ENCODE data around the gene HLA-E. TPM values are rescaled to one million over a fixed set of nuclear protein-coding genes. Genes with fewer than 3 reads are reported as not detected.
"Not testable (repeated sequence)": the region's sequence is repeated elsewhere in the genome, so short reads cannot be mapped to it uniquely, and the experiment has no call there.

Gene HLA-E
- total and polyA plus RNA-seq, 5 donors from 2014 or later: 1,662 to 2,677 (median 2,442) TPM

DNA sequence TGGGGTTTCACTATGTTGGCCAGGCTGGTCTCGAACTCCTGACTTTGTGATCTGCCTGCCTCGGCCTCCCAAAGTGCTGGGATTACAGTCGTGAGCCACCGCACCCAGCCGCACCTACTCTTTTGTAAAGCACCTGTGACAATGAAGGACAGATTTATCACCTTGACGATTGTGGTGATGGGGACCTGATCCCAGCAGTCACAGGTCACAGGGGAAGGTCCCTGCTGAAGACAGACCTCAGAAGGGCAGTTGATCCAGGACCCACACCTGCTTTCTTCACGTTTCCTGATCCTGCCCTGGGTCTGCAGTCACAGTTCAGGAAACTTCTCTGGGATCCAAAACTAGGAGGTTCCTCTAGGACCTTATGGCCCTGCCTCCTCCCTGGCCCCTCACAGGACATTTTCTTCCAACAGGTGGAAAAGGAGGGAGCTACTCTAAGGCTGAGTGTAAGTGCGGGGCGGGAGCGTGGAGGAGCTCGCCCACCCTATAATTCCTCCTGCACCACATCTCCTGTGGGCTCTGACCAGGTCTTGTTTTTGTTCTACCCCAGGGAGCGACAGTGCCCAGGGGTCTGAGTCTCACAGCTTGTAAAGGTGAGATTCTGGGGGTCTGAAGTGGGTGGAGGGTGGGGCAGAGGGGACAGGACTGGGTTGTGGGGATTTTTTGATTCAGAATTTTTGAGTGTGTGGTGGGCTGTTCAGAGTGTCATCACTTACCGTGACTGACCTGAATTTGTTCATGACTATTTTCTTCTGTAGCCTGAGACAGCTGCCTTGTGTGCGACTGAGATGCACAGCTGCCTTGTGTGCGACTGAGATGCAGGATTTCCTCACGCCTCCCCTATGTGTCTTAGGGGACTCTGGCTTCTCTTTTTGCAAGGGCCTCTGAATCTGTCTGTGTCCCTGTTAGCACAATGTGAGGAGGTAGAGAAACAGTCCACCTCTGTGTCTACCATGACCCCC lies 3.0 kb downstream of the HLA-E start:
- Histone ChIP-seq H3K9me3 (ENCODE audit: control insufficient read depth in 2 of 2, low read length in 2 of 2) (no peaks in the 10 kb centered on the region), H3K4me1 (ENCODE audit: control insufficient read depth, insufficient read depth, low read length, poor library complexity, severe bottlenecking) (peaks cover 70% of the 10 kb centered on the region), H3K27me3 (ENCODE audit: control insufficient read depth, insufficient read depth, low read length) (no peaks in the 10 kb centered on the region), H3K27ac (ENCODE audit: insufficient read depth, low read length, poor library complexity, severe bottlenecking) (peak overlapping the region; percentile 97), H3K36me3 (ENCODE audit: control insufficient read depth, insufficient read depth, low read length) (peaks cover 36% of the 10 kb centered on the region), H3K4me3 (ENCODE audit: low read depth, low read length) (peak overlapping the region; percentile 99)
- peak overlapping the region; percentile 52 to 99 (median 92) for H3K27ac Mint-ChIP-seq
- H3K4me3 Mint-ChIP-seq: peak overlapping the region; percentile 91 to 100 (median 98)
- H3K4me1 Mint-ChIP-seq: peaks cover 25 to 86% (median 59%) of the 10 kb centered on the region in 4 donors
- H3K36me3 Mint-ChIP-seq: peaks cover 45% of the 10 kb centered on the region
- ATAC-seq (ENCODE audit: low read depth in 2 of 2): no peak
- H3K9me3 Mint-ChIP-seq: peaks cover 0 to 5% (median 0%) of the 10 kb centered on the region in 7 donors
- peaks cover 13% of the 10 kb centered on the region for H3K27me3 Mint-ChIP-seq
- DNase-seq: peak in 2 of 3 donors; percentile 18 to 56

DNA sequence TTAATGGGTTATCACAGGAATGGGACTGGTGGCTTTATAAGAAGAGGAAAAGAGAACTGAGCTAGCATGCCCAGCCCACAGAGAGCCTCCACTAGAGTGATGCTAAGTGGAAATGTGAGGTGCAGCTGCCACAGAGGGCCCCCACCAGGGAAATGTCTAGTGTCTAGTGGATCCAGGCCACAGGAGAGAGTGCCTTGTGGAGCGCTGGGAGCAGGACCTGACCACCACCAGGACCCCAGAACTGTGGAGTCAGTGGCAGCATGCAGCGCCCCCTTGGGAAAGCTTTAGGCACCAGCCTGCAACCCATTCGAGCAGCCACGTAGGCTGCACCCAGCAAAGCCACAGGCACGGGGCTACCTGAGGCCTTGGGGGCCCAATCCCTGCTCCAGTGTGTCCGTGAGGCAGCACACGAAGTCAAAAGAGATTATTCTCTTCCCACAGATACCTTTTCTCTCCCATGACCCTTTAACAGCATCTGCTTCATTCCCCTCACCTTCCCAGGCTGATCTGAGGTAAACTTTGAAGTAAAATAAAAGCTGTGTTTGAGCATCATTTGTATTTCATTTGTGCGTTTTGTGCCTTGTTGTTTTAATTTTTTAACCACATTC lies 4.4 kb downstream of the HLA-E start:
- Histone ChIP-seq H3K4me3 (ENCODE audit: low read depth, low read length) (peak overlapping the region; percentile 77), H3K9me3 (ENCODE audit: control insufficient read depth in 2 of 2, low read length in 2 of 2) (no peaks in the 10 kb centered on the region), H3K27ac (ENCODE audit: insufficient read depth, low read length, poor library complexity, severe bottlenecking) (peak overlapping the region; percentile 97), H3K36me3 (ENCODE audit: control insufficient read depth, insufficient read depth, low read length) (peaks cover 36% of the 10 kb centered on the region), H3K4me1 (ENCODE audit: control insufficient read depth, insufficient read depth, low read length, poor library complexity, severe bottlenecking) (peaks cover 70% of the 10 kb centered on the region), H3K27me3 (ENCODE audit: control insufficient read depth, insufficient read depth, low read length) (no peaks in the 10 kb centered on the region)
- peak overlapping the region; percentile 91 to 100 (median 98) for H3K4me3 Mint-ChIP-seq
- H3K36me3 Mint-ChIP-seq: peaks cover 48% of the 10 kb centered on the region
- H3K27me3 Mint-ChIP-seq: peaks cover 13% of the 10 kb centered on the region
- H3K27ac Mint-ChIP-seq: peak overlapping the region; percentile 52 to 99 (median 84)
- DNase-seq: peak in 2 of 3 donors; percentile 45 to 58
- peaks cover 25 to 84% (median 57%) of the 10 kb centered on the region in 4 donors for H3K4me1 Mint-ChIP-seq
- ATAC-seq (ENCODE audit: low read depth in 2 of 2): no peak
- peaks cover 0 to 5% (median 0%) of the 10 kb centered on the region in 7 donors for H3K9me3 Mint-ChIP-seq

DNA sequence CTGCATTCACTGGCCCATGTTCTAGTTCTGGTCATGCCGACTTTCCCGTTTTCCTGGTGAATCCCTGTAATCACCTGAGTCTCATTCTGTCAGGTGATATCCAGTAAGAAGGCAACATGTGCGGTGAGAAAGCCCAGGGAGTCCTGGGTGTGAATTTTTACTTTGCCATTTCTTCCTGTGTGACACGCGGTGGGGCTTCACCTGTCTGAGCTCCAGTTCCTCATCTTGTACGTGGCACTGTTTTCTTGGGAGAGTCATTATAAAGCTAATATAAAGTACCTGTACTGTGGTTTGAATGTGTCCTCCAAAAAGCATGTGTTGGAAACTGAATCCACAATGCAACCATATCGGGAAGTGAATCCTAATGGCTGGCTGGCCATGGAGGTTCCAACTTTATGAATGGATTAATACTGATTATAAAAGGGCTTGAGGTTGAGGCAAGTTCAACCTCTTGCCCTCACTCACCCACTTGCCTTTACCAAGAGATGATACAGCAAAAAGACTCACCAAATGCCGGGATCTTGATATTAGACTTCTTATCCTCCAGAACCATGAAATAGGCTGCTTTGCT lies 5.1 kb downstream of the HLA-E start:
- peaks cover 0 to 3% (median 0%) of the 10 kb centered on the region in 7 donors for H3K9me3 Mint-ChIP-seq
- peak overlapping the region; percentile 77 for H3K4me3 ChIP-seq (ENCODE audit: low read depth, low read length)
- peak overlapping the region; percentile 52 to 99 (median 84) for H3K27ac Mint-ChIP-seq
- ATAC-seq (ENCODE audit: low read depth in 2 of 2) (no peak), DNase-seq (peak in 2 of 3 donors; percentile 31 to 46)
- peaks cover 21 to 78% (median 53%) of the 10 kb centered on the region in 4 donors for H3K4me1 Mint-ChIP-seq
- peak overlapping the region; percentile 97 for H3K27ac ChIP-seq (ENCODE audit: insufficient read depth, low read length, poor library complexity, severe bottlenecking)
- H3K27me3 ChIP-seq (ENCODE audit: control insufficient read depth, insufficient read depth, low read length): no peaks in the 10 kb centered on the region
- peaks cover 48% of the 10 kb centered on the region for H3K36me3 Mint-ChIP-seq
- peaks cover 7% of the 10 kb centered on the region for H3K27me3 Mint-ChIP-seq
- peaks cover 70% of the 10 kb centered on the region for H3K4me1 ChIP-seq (ENCODE audit: control insufficient read depth, insufficient read depth, low read length, poor library complexity, severe bottlenecking)
- H3K9me3 ChIP-seq (ENCODE audit: control insufficient read depth in 2 of 2, low read length in 2 of 2): no peaks in the 10 kb centered on the region
- peaks cover 36% of the 10 kb centered on the region for H3K36me3 ChIP-seq (ENCODE audit: control insufficient read depth, insufficient read depth, low read length)
- H3K4me3 Mint-ChIP-seq: peak overlapping the region; percentile 91 to 100 (median 98)

DNA sequence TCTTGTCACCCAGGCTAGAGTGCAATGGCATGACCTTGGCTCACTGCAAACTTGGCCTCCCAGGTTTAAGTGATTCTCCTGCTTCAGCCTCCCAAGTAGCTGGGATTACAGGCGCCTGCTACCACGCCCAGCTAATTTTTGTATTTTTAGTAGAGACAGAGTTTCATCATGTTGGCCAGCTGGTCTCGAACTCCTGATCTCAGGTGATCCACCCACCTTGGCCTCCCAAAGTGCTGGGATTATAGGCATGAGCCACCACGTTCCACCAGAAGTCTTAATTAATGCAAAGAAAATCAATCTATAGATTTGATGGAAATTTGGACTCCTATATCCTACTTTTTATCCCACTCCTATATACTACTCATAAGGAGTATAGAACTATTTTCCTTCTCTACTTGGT lies 5.8 kb downstream of the HLA-E start:
- not testable (repeated sequence) for ATAC-seq (ENCODE audit: low read depth in 2 of 2); H3K27me3 ChIP-seq (ENCODE audit: control insufficient read depth, insufficient read depth, low read length); H3K27me3 Mint-ChIP-seq; H3K9me3 Mint-ChIP-seq; H3K9me3 ChIP-seq (ENCODE audit: control insufficient read depth in 2 of 2, low read length in 2 of 2)
- peak in 1 of 3 donors; percentile 19 for DNase-seq
- peak overlapping the region; percentile 97 for H3K27ac ChIP-seq (ENCODE audit: insufficient read depth, low read length, poor library complexity, severe bottlenecking)
- peaks cover 47% of the 10 kb centered on the region for H3K36me3 Mint-ChIP-seq
- H3K4me1 Mint-ChIP-seq: peaks cover 21 to 81% (median 52%) of the 10 kb centered on the region in 4 donors
- peak overlapping the region; percentile 43 to 99 (median 81) for H3K27ac Mint-ChIP-seq
- H3K36me3 ChIP-seq (ENCODE audit: control insufficient read depth, insufficient read depth, low read length): peaks cover 36% of the 10 kb centered on the region
- peak overlapping the region; percentile 48 for H3K4me3 ChIP-seq (ENCODE audit: low read depth, low read length)
- peaks cover 70% of the 10 kb centered on the region for H3K4me1 ChIP-seq (ENCODE audit: control insufficient read depth, insufficient read depth, low read length, poor library complexity, severe bottlenecking)
- H3K4me3 Mint-ChIP-seq: peak overlapping the region; percentile 91 to 100 (median 98)

DNA sequence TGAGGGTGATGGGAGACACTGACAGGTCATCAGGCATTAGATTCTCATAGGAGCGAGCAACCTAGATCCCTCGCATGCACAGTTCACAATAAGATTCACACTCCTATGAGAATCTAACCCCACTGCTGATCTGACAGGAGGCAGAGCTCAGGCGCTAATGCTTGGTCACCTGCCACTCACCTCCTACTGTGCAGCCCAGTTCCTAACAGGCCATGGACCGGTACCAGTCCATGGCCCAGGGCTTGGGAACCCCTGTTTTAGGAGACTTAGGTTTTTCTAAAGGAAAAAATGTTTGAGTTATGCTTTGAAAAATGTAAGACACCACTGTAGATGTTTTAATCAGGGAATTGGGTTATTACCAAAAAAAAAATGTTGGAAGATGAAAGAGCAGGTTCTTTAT lies 6.7 kb downstream of the HLA-E start:
- Mint-ChIP-seq H3K4me3 (peak overlapping the region in 2 of 4 donors; percentile 23 to 91), H3K4me1 (peaks cover 27 to 84% (median 59%) of the 10 kb centered on the region in 4 donors), H3K9me3 (peaks cover 0 to 2% (median 0%) of the 10 kb centered on the region in 7 donors), H3K27ac (peak overlapping the region; percentile 29 to 85 (median 81)), H3K27me3 (no peaks in the 10 kb centered on the region), H3K36me3 (peaks cover 38% of the 10 kb centered on the region)
- ATAC-seq (ENCODE audit: low read depth in 2 of 2) (no peak), DNase-seq (no peak)
- Histone ChIP-seq H3K9me3 (ENCODE audit: control insufficient read depth in 2 of 2, low read length in 2 of 2) (no peaks in the 10 kb centered on the region), H3K4me1 (ENCODE audit: control insufficient read depth, insufficient read depth, low read length, poor library complexity, severe bottlenecking) (peaks cover 69% of the 10 kb centered on the region), H3K4me3 (ENCODE audit: low read depth, low read length) (no peak overlapping the region), H3K36me3 (ENCODE audit: control insufficient read depth, insufficient read depth, low read length) (peaks cover 26% of the 10 kb centered on the region), H3K27ac (ENCODE audit: insufficient read depth, low read length, poor library complexity, severe bottlenecking) (peak overlapping the region; percentile 36), H3K27me3 (ENCODE audit: control insufficient read depth, insufficient read depth, low read length) (no peaks in the 10 kb centered on the region)

DNA sequence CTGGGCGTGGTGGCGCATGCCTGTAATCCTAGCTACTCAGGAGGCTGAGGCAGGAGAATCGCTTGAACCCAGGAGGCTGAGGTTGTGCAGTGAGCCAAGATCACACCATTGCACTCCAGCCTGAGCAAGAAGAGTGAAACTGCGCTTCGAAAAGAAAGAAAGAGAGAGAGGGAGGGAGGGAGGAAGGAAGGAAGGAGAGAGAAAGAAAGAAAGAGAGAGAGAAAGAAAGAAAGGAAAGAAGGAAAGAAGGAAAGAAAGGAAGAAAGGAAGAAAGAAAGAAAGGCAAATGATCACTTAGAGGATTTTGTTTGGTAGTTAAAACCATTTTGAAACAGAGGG lies 7.9 kb downstream of the HLA-E start:
- DNase-seq: not testable (repeated sequence)

DNA sequence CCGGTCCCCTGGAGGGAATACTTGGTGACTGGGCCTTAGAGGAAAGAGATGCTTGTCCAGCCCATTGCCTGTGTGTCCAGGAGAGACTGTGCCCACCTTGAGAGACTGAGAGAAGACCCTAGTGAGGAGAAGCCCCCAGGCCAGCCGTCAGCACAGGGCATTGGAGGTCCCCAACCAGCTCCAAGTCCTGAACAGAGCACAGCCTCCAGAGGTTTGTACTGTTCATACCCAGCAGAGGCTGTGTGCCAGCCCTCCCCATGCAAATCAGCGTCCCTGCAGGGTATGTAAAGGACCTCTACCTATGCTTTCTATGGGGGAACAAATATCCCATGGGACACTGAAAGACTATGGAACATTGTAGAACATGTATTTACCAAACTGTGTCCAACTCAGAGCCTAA lies 8.4 kb downstream of the HLA-E start:
- H3K27me3 ChIP-seq (ENCODE audit: control insufficient read depth, insufficient read depth, low read length): no peaks in the 10 kb centered on the region
- no peak overlapping the region for H3K4me3 Mint-ChIP-seq
- H3K4me1 ChIP-seq (ENCODE audit: control insufficient read depth, insufficient read depth, low read length, poor library complexity, severe bottlenecking): peaks cover 55% of the 10 kb centered on the region
- peak overlapping the region in 1 of 3 donors; percentile 57 for H3K27ac Mint-ChIP-seq
- ATAC-seq (ENCODE audit: low read depth in 2 of 2) (no peak), DNase-seq (no peak)
- peaks cover 10% of the 10 kb centered on the region for H3K36me3 ChIP-seq (ENCODE audit: control insufficient read depth, insufficient read depth, low read length)
- no peak overlapping the region for H3K27ac ChIP-seq (ENCODE audit: insufficient read depth, low read length, poor library complexity, severe bottlenecking)
- H3K4me3 ChIP-seq (ENCODE audit: low read depth, low read length): no peak overlapping the region
- H3K4me1 Mint-ChIP-seq: peaks cover 26 to 72% (median 56%) of the 10 kb centered on the region in 4 donors
- no peaks in the 10 kb centered on the region for H3K27me3 Mint-ChIP-seq
- no peaks in the 10 kb centered on the region for H3K9me3 ChIP-seq (ENCODE audit: control insufficient read depth in 2 of 2, low read length in 2 of 2)
- peaks cover 20% of the 10 kb centered on the region for H3K36me3 Mint-ChIP-seq
- H3K9me3 Mint-ChIP-seq: no peaks in the 10 kb centered on the region

More for the DNA sequence above, 7.9 kb downstream of the HLA-E start:
- not testable (repeated sequence) for H3K27me3 Mint-ChIP-seq; H3K27me3 ChIP-seq (ENCODE audit: control insufficient read depth, insufficient read depth, low read length); ATAC-seq (ENCODE audit: low read depth in 2 of 2); H3K9me3 ChIP-seq (ENCODE audit: control insufficient read depth in 2 of 2, low read length in 2 of 2); H3K9me3 Mint-ChIP-seq; H3K4me3 ChIP-seq (ENCODE audit: low read depth, low read length); H3K27ac ChIP-seq (ENCODE audit: insufficient read depth, low read length, poor library complexity, severe bottlenecking)
- Mint-ChIP-seq H3K36me3 (peaks cover 25% of the 10 kb centered on the region), H3K4me3 (peak overlapping the region in 2 of 4 donors; percentile 19 to 53), H3K4me1 (peaks cover 29 to 77% (median 58%) of the 10 kb centered on the region in 4 donors), H3K27ac (peak overlapping the region; percentile 57 to 85 (median 60))
- H3K4me1 ChIP-seq (ENCODE audit: control insufficient read depth, insufficient read depth, low read length, poor library complexity, severe bottlenecking): peaks cover 60% of the 10 kb centered on the region
- peaks cover 15% of the 10 kb centered on the region for H3K36me3 ChIP-seq (ENCODE audit: control insufficient read depth, insufficient read depth, low read length)

Data from CD4-positive, CD25-positive, alpha-beta regulatory T cell (primary cell).